SK-N-SH (cell line): ENCODE data around the gene STYXL1. TPM values are rescaled to one million over a fixed set of nuclear protein-coding genes. Genes with fewer than 3 reads are reported as not detected.

Source experiments
- CTCF ChIA-PET: fragments of 300-600, 350-600 bp; formaldehyde crosslinking; extraction: SDS; loops from one replicate; lab custom pipeline; 2021; lab: Yijun Ruan, JAX
- POLR2A ChIA-PET: fragments of 350-600 bp; sonication (Branson Sonifier 250); formaldehyde crosslinking; extraction: SDS; loops from one replicate; lab custom pipeline; 2020; ENCODE audit warnings: antibody characterized with exemption, inconsistent platforms; lab: Yijun Ruan, JAX
- DNase-seq: peaks from one replicate; pipeline ENCODE4 v3.0.0; 2012
- H2AFZ ChIP-seq: fragments of 200-600 bp; sonication (generic); 2 replicates; pipeline ENCODE4 v1.8.1; 2016; ENCODE audit warnings: antibody characterized with exemption, mild to moderate bottlenecking, low read depth
- H3F3A ChIP-seq: fragments of 200-600 bp; sonication (generic); replicated peaks from 2 replicates; pipeline ENCODE3; 2016; ENCODE audit warnings: antibody characterized with exemption, mild to moderate bottlenecking; ENCODE audit not compliant: insufficient read depth
- H3K27ac ChIP-seq, 2 experiments: fragments of 200-500 bp in 1 of 2; fragments of 200-600 bp in 1 of 2; sonication (Bioruptor generic) in 1 of 2; sonication (generic), shearing (Covaris generic) in 1 of 2; 2 replicates each; pipeline versions ENCODE4 v1.5.1 to v1.6.1; 2014 to 2016; ENCODE audit warnings: low read depth in 2 of 2, inconsistent platforms in 1 of 2, low read length in 1 of 2, mild to moderate bottlenecking in 1 of 2, mixed read lengths in 1 of 2
- H3K27me3 ChIP-seq: fragments of 200-600 bp; sonication (generic), shearing (Covaris generic); 2 replicates; pipeline ENCODE4 v1.6.1; 2016; ENCODE audit warnings: mixed run types; ENCODE audit not compliant: insufficient read depth
- H3K36me3 ChIP-seq, 2 experiments: fragments of 200-500 bp in 1 of 2; fragments of 200-600 bp in 1 of 2; sonication (Bioruptor generic) in 1 of 2; sonication (generic) in 1 of 2; replicated peaks in 1 of 2; 2 replicates each; pipeline versions ENCODE3 to v1.5.1; 2014 to 2016; ENCODE audit warnings: low read length in 1 of 2, mild to moderate bottlenecking in 1 of 2; ENCODE audit not compliant: insufficient read depth in 2 of 2, control insufficient read depth in 1 of 2
- H3K4me1 ChIP-seq, 2 experiments: fragments of 200-500 bp in 1 of 2; fragments of 200-600 bp in 1 of 2; sonication (Bioruptor generic) in 1 of 2; sonication (generic), shearing (Covaris generic) in 1 of 2; 2 replicates each; pipeline versions ENCODE4 v1.5.1 to v1.6.1; 2014 to 2016; ENCODE audit warnings: low read depth in 1 of 2, low read length in 1 of 2, mixed run types in 1 of 2; ENCODE audit not compliant: insufficient read depth in 2 of 2, control insufficient read depth in 1 of 2
- H3K4me2 ChIP-seq: fragments of 200-600 bp; sonication (generic), shearing (Covaris generic); 2 replicates; pipeline ENCODE4 v1.6.1; 2017; ENCODE audit warnings: mixed run types
- H3K4me3 ChIP-seq, 2 experiments: fragments of 200-500 bp in 1 of 2; fragments of 200-600 bp in 1 of 2; sonication (Bioruptor generic) in 1 of 2; sonication (generic), shearing (Covaris generic) in 1 of 2; 2 replicates each; pipeline versions ENCODE4 v1.5.1 to v1.8.1; 2014 to 2016; ENCODE audit warnings: low read depth in 2 of 2, inconsistent platforms in 1 of 2, low read length in 1 of 2, mild to moderate bottlenecking in 1 of 2, mixed read lengths in 1 of 2, moderate library complexity in 1 of 2
- H3K79me2 ChIP-seq: fragments of 200-600 bp; sonication (generic); 2 replicates; pipeline ENCODE4 v1.8.1; 2017; ENCODE audit warnings: mild to moderate bottlenecking; ENCODE audit not compliant: insufficient read depth
- H3K9ac ChIP-seq: fragments of 200-600 bp; sonication (generic); 2 replicates; pipeline ENCODE4 v1.6.1; 2017; ENCODE audit warnings: mixed run types
- H3K9me2 ChIP-seq: fragments of 200-600 bp; sonication (generic); 2 replicates; pipeline ENCODE4 v1.6.1; 2017; ENCODE audit warnings: mixed run types
- H3K9me3 ChIP-seq: fragments of 200-600 bp; sonication (generic); 2 replicates; pipeline ENCODE4 v1.6.1; 2017; ENCODE audit warnings: mixed run types, mild to moderate bottlenecking, moderate library complexity
- H4K20me1 ChIP-seq: fragments of 200-600 bp; sonication (generic); 2 replicates; pipeline ENCODE4 v1.6.1; 2017; ENCODE audit warnings: mild to moderate bottlenecking, mixed run types; ENCODE audit not compliant: insufficient read depth
- CHD2 ChIP-seq: fragments of 150-350 bp; IDR thresholded peaks from 2 replicates; pipeline ENCODE4 v1.6.1; 2018; ENCODE audit warnings: low read length; ENCODE audit not compliant: partially characterized antibody
- ELF1 ChIP-seq: IDR thresholded peaks from 2 replicates; pipeline ENCODE4 v1.4.0; 2012
- FOXJ3 ChIP-seq: sonication (generic); formaldehyde crosslinking; IDR thresholded peaks from 2 replicates; pipeline ENCODE4 v1.5.1; 2020; ENCODE audit warnings: mild to moderate bottlenecking, missing genetic modification reagents
- FOXM1 ChIP-seq: IDR thresholded peaks from 2 replicates; pipeline ENCODE4 v1.4.0; 2012; ENCODE audit warnings: low read depth, mild to moderate bottlenecking
- MAX ChIP-seq: IDR thresholded peaks from 2 replicates; pipeline ENCODE4 v1.4.0; 2012; ENCODE audit warnings: low read depth
- MXI1 ChIP-seq: IDR thresholded peaks from 2 replicates; pipeline ENCODE4 v1.6.1; 2012; ENCODE audit warnings: mild to moderate bottlenecking, low read depth, low read length, improper control_type of control experiment
- NRF1 ChIP-seq: IDR thresholded peaks from 2 replicates; pipeline ENCODE4 v1.6.1; 2012; ENCODE audit warnings: low read depth, mild to moderate bottlenecking, low read length
- PBX3 ChIP-seq: IDR thresholded peaks from 2 replicates; pipeline ENCODE4; 2012
- POLR2AphosphoS5 ChIP-seq: IDR thresholded peaks from 2 replicates; pipeline ENCODE4 v1.6.1; 2012; ENCODE audit warnings: low read depth, low read length
- RCOR1 ChIP-seq: fragments of 150-350 bp; IDR thresholded peaks from 2 replicates; pipeline ENCODE4 v1.6.1; 2017; ENCODE audit warnings: antibody characterized with exemption, low read length
- REST ChIP-seq: IDR thresholded peaks from 2 replicates; pipeline ENCODE4 v1.6.1; 2012; ENCODE audit warnings: mild to moderate bottlenecking, low read depth, low read length, moderate library complexity
- RFX5 ChIP-seq: IDR thresholded peaks from 2 replicates; pipeline ENCODE4 v1.6.1; 2012; ENCODE audit warnings: mild to moderate bottlenecking, improper control_type of control experiment, low read length
- SIN3A ChIP-seq: IDR thresholded peaks from 2 replicates; pipeline ENCODE4 v1.6.1; 2012; ENCODE audit warnings: low read depth, mild to moderate bottlenecking, low read length, moderate library complexity, borderline replicate concordance
- TCF12 ChIP-seq: IDR thresholded peaks from 2 replicates; pipeline ENCODE4 v1.4.0; 2012
- USF2 ChIP-seq: fragments of 150-350 bp; IDR thresholded peaks from 2 replicates; pipeline ENCODE4 v1.6.1; 2017; ENCODE audit warnings: antibody characterized with exemption, low read length, low read depth, borderline replicate concordance
- YY1 ChIP-seq: IDR thresholded peaks from 2 replicates; pipeline ENCODE4 v1.4.0; 2012; ENCODE audit warnings: low read depth, mild to moderate bottlenecking
- ZBTB33 ChIP-seq: IDR thresholded peaks from 2 replicates; pipeline ENCODE4 v1.4.0; 2012; ENCODE audit warnings: low read depth, borderline replicate concordance
- WGBS: methylation state at CpG from one replicate; pipeline ENCODE4 v1.1.6; 2017; ENCODE audit warnings: low lambda C conversion rate; 5-methylcytosine and 5-hydroxymethylcytosine counted together
- polyA plus RNA-seq, 3 experiments: library from polyadenylated mRNA; depleted of rRNA; stranded (reverse); fragments of >200 nt; gene quantifications; 2 replicates each; pipeline ENCODE4 v1.2.3, GENCODE V29; 2012

STYXL1 gene
- polyA plus RNA-seq, 1 of the 3 experiments (the other 2 are of a cell fraction) = 86.6 TPM

- H3F3A ChIP-seq = peaks cover 4% of the 10 kb centered on the region
- WGBS = 97% methylated on average over 11 of the region's 11 CpGs
- H3K4me2 ChIP-seq = no peak overlapping the region
- H3K27ac ChIP-seq = no peak overlapping the region
- no peak for DNase-seq
- no peaks in the 10 kb centered on the region for H3K27me3 ChIP-seq
- ChIA-PET CTCF (interaction anchor here (0.6 to 2.1 kb wide), 4 partner anchors 12 to 164 kb away, joined by 3 to 6 read pairs (median 3); no protein-coding TSS in a partner anchor), POLR2A (no interaction called here)
- H3K4me3 ChIP-seq = no peak overlapping the region
- H3K36me3 ChIP-seq = peaks cover 9 to 20% of the 10 kb centered on the region in 2 experiments
- no peaks in the 10 kb centered on the region for H3K9me3 ChIP-seq
- 0 out of 2 replicates have a peak, but pooled peaks cover under 1% of the 10 kb centered on the region for H3K79me2 ChIP-seq
- TF ChIP-seq MXI1 (no peak), PBX3 (no peak), ZBTB33 (no peak), NRF1 (no peak), TCF12 (no peak), MAX (no peak), ELF1 (no peak), CHD2 (no peak), SIN3A (no peak), USF2 (no peak)
- peaks cover 0 to 5% of the 10 kb centered on the region in 2 experiments; a peak in 2 of 4 replicates for H3K4me1 ChIP-seq
- peaks cover 13% of the 10 kb centered on the region; the same call in 1 of the 2 replicates for H4K20me1 ChIP-seq
- H3K9me2 ChIP-seq = no peaks in the 10 kb centered on the region
- H3K9ac ChIP-seq = no peak overlapping the region
- no peak overlapping the region for H2AFZ ChIP-seq
Measured at GRCh38 chr7:75953931-75954330, 93.9 kb downstream of the STYXL1 start.

GRCh38 chr7:75953431-75953830 is 94.4 kb downstream of the STYXL1 start:
- H3K27ac ChIP-seq = no peak overlapping the region
- no peaks in the 10 kb centered on the region for H3K9me2 ChIP-seq
- TF ChIP-seq FOXM1 (no peak), POLR2AphosphoS5 (no peak), YY1 (no peak), ELF1 (no peak), RFX5 (no peak), RCOR1 (no peak), FOXJ3 (CRISPR knock-in tag) (no peak), REST (no peak)
- H3K9me3 ChIP-seq = no peaks in the 10 kb centered on the region
- H3K4me3 ChIP-seq = no peak overlapping the region
- H3K27me3 ChIP-seq = no peaks in the 10 kb centered on the region
- H4K20me1 ChIP-seq = peaks cover 13% of the 10 kb centered on the region; the same call in 1 of the 2 replicates
- 91% methylated on average over 7 of the region's 7 CpGs for WGBS
- no peak overlapping the region for H3K9ac ChIP-seq
- H3K79me2 ChIP-seq = 0 out of 2 replicates have a peak, but pooled peaks cover 3% of the 10 kb centered on the region
- no peak for DNase-seq
- CTCF ChIA-PET = interaction anchor here (0.6 to 2.1 kb wide), 4 partner anchors 13 to 163 kb away, joined by 3 to 6 read pairs (median 3); no protein-coding TSS in a partner anchor
- no peak overlapping the region for H3K4me2 ChIP-seq
- H3K36me3 ChIP-seq = peaks cover 9 to 19% of the 10 kb centered on the region in 2 experiments
- POLR2A ChIA-PET = no interaction called here
- H3K4me1 ChIP-seq = peaks cover 0 to 5% of the 10 kb centered on the region in 2 experiments; a peak in 2 of 4 replicates
- no peak overlapping the region for H2AFZ ChIP-seq
- H3F3A ChIP-seq = no peaks in the 10 kb centered on the region
